Esophagus squamous epithelium (tissue), 4 donors: ENCODE results near the gene UVRAG.
A peak's percentile ranks its signal among the peaks of the same experiment; 100 is the strongest.

Experiments used
- POLR2A ChIP-seq, 4 donors: fragments of 450-650 bp; IDR thresholded peaks; one replicate each; pipeline ENCODE4 v1.6.1; 2017; ENCODE audit warnings: antibody characterized with exemption in 4 of 4, mild to moderate bottlenecking in 4 of 4, moderate library complexity in 3 of 4
- TF ChIP-seq, protein P1 (sequence below), 6 experiments: fragments of 450-650 bp in 4 of 6; fragments of 200-600 bp in 2 of 6; sonication (generic) in 2 of 6; IDR thresholded peaks; one replicate each; pipeline ENCODE4 v1.5.1; 2016 to 2019; ENCODE audit warnings: antibody characterized with exemption in 6 of 6, mild to moderate bottlenecking in 4 of 6, moderate library complexity in 4 of 6

DNA sequence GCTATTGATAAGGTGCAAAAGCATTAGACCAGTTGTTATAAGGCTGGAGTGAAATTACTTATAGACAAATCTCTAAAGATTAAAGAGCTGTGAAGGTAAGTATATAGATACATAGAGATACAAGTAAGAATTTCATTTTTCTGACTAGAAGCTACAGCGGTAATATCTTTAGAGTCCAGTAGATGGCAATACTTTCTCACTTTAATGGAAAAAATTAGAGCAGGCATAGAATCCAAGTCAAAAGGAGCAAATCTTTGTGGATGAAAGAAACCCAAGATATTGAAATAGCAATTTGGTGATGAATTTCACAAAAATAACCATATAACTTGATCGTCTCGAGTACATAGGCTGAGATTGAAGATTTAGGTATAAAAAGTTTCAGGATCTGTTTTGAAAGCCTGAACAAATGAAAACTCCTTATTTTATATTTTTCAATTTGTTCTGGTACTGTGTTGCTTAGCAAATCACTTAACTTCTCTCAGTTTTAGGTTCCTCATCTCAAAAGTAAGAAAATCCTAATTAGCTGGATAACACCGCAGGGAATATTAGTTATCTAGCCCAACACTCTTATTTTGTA, 81.9 kb downstream of the UVRAG start:
- TF ChIP-seq, protein P1, sequence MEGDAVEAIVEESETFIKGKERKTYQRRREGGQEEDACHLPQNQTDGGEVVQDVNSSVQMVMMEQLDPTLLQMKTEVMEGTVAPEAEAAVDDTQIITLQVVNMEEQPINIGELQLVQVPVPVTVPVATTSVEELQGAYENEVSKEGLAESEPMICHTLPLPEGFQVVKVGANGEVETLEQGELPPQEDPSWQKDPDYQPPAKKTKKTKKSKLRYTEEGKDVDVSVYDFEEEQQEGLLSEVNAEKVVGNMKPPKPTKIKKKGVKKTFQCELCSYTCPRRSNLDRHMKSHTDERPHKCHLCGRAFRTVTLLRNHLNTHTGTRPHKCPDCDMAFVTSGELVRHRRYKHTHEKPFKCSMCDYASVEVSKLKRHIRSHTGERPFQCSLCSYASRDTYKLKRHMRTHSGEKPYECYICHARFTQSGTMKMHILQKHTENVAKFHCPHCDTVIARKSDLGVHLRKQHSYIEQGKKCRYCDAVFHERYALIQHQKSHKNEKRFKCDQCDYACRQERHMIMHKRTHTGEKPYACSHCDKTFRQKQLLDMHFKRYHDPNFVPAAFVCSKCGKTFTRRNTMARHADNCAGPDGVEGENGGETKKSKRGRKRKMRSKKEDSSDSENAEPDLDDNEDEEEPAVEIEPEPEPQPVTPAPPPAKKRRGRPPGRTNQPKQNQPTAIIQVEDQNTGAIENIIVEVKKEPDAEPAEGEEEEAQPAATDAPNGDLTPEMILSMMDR (IDR thresholded peaks at IDR 0.05) = peak; percentile 26 to 88 (median 72)
- no peak for TF ChIP-seq POLR2A (IDR thresholded peaks at IDR 0.05)
